Stimulated activated CD8-positive, alpha-beta memory T cell treated with anti-CD3 and anti-CD28 coated beads, Interleukin-4, amount 100 ng/mL, for 4 hours (primary cell): Measurements from ENCODE around the gene MUC13.

Experiments used
- DNase-seq, 2 donors: peaks; one replicate each; pipeline ENCODE4 v3.0.0-alpha.2; 2020; ENCODE audit warnings: low read depth in 2 of 2, low spot score in 1 of 2

MUC13 gene

DNA sequence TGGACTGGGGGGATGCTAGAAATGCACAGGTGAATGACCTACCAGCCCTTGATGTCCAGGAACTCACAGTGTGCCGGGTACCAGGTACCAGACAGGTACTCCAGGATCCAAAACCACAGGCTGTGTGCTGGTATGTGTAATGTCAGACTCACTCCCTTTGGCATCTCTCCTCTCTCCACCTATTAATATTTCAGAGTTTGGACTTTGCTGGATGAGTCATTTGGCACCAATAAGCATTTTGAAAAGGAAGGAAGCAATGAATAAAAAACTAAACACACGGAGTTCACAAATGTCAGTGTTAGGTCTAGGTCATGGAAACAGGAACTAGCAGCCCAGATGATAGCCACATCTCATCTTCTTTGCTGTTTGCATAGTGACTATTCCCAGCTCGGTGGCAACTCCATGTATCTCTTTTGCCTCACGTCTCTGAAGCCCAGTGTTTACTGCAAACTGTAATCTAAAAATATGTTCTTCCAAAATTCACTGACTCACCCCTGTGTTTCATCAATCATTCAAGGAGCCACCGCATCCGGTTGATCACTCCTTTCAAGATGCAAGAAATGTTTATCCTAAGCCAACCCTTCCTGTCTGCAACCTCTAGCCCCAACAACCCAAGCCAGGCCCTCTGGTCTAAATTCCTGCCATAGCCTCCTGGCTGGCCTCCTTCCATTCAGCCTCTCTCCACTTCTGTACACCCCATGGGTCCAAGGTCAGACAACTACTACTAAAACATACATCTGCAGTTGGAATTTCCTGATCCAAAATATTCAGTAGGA is 55.8 kb downstream of the MUC13 start:
- DNase-seq = no peak

DNA sequence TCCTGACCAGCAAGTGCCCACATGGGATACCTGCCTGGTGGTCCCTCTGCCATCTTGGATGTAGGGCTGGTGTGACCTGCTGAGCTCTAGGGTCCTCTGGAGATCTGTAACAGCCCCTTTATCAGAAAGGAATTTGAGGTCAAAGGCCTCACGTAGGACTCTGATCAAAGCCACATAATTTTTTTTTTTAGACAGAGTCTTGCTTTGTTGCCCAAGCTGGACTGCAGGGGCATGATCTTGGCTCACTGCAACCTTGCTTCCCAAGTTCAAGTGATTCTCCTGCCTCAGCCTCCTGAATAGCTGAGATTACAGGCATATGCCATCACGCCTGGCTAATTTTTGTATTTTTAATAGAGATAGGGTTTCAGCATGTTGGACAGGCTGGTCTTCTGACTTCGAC is 56.9 kb downstream of the MUC13 start:
- DNase-seq = no peak

GRCh38 chr3:124876401-124876878 is 58.1 kb downstream of the MUC13 start:
- no peak for DNase-seq

DNA sequence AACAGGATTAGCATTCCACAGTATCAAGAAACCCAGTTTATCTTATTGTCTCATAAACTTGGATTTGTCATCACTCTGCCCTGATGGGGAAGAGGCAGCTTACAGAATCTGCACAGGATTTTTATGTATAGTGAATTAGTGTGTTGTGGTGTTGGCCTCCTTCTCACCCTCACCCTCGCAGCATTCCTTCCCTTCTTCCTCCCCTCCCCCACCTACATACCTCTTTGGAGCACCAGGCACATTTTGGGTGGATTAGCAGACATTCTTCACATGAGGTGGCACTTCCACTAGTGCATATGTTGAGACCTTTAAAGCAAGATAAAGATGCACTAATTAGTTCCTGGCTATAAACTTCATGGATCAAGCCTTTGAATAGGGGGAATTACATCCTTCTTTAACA is 61.3 kb downstream of the MUC13 start:
- DNase-seq = no peak

- no peak for DNase-seq
These were observed 67.0 kb downstream of the MUC13 start for GRCh38 chr3:124867511-124867910.

- no peak for DNase-seq
These were observed 72.5 kb downstream of the MUC13 start for GRCh38 chr3:124862006-124862405.

DNA sequence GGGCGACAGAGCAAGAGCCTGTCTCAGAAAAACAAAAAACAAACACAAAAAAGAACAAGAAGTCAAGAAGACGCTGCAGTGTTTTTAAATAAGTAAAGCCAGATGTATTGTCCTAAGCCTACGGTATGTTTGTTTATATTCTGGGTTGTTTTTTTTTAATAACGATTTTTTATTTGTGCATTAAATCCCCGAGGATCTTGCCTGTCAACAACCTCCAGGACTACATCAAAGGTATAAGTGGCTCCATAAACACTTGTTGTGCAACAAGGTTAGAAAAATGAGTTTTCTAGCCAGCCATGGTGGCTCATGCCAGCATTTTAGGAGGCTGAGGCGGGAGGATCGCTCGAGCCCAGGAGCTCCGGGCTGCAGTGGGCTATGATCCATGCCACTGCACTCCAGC is 73.5 kb downstream of the MUC13 start:
- DNase-seq = no peak

DNA sequence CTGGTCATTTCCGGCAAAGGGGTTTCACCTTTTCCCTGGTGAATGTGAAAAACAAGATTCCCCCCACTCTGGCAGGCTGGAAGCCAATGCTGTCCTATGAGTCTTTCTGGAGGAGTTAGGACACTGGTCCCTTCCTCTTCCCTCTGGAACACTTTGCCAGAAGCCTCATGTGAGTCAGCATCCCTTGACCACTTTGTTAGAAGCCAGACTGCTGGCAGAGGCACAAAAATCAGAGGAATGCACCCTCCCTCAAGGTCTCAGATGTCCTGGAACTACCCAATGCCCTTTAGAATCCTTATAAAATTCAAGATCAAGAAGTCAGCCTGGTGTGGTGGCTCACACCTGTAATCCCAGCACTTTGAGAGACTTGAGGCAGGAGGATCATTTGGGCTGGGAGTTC is 74.0 kb downstream of the MUC13 start:
- DNase-seq = no peak

DNA sequence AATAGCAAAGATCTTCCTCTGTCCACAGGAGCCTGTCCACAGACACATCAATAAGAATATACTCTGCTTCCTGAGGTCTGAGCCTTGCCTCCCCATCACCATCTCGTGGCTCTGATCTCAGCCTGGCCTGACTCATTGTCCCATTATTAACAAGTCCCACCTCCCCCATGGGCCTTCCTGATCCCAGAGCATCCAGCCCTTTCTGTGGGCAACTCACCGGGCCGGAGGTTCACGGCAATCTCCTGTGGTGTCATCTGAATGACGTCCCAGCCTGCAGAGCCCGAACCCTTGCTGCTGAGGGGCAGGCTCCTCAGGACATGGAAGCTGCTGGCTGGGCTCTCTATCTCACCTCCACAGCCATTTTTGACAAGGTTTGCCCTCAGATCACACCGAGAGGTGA is 75.5 kb downstream of the MUC13 start:
- no peak for DNase-seq

GRCh38 chr3:124858275-124858674 is 76.3 kb downstream of the MUC13 start:
- no peak for DNase-seq

DNA sequence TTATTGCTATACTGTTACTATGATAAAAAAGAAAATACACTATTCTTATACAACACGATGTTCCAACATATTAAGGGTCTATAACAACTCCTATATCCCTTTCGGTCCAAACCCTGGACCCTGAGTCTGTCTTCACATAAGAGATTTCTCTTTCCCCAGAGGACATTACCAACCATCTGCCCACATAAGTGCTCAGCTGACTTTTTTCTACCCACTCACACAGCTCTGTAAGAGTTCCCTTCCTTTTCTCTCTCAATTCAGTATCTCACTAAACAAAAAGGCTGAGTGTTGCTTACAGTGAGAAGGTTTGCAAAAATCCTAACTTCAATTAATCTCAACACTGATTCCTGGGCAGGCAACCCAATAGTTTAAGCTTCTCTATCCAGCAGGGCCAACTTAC is 77.9 kb downstream of the MUC13 start:
- no peak for DNase-seq
